Erythroblast (primary cell): ENCODE data around the gene TMC8.

Experiments
- DNase-seq, 2 experiments: peaks; one replicate each; lab custom pipeline; 2025; lab: John Stamatoyannopoulos, UW
- GATA1 ChIP-seq: IDR thresholded peaks from 2 replicates; pipeline ENCODE4 v1.6.1; 2011; ENCODE audit warnings: low read depth, mild to moderate bottlenecking, control low read depth, low read length, moderate library complexity
- POLR2A ChIP-seq: IDR thresholded peaks from 2 replicates; pipeline ENCODE4 v1.6.1; 2011; ENCODE audit warnings: mild to moderate bottlenecking, low read length

The TMC8 gene

GRCh38 chr17:78140169-78141051, 9.8 kb downstream of the TMC8 start:
- no peak for TF ChIP-seq GATA1
- TF ChIP-seq POLR2A = peak; percentile 45
- DNase-seq = peak; percentile 98 to 99

GRCh38 chr17:78141437-78142118, 11.0 kb downstream of the TMC8 start:
- no peak for DNase-seq

GRCh38 chr17:78142119-78142861, 11.7 kb downstream of the TMC8 start:
- DNase-seq = no peak
- no peak for TF ChIP-seq GATA1
- no peak for TF ChIP-seq POLR2A

More at GRCh38 chr17:78141437-78142118, 11.0 kb downstream of the TMC8 start:
- TF ChIP-seq POLR2A = no peak
- TF ChIP-seq GATA1 = no peak

GRCh38 chr17:78143214-78144146, 12.9 kb downstream of the TMC8 start:
- TF ChIP-seq POLR2A = no peak
- DNase-seq = no peak

- TF ChIP-seq GATA1 (no peak), POLR2A (no peak)
- DNase-seq = peak; percentile 80 to 85
Observed at GRCh38 chr17:78144147-78144719, 13.7 kb downstream of the TMC8 start.

- TF ChIP-seq GATA1 = no peak
- no peak for TF ChIP-seq POLR2A
- no peak for DNase-seq
Observed at GRCh38 chr17:78144736-78145641, 14.4 kb downstream of the TMC8 start.

GRCh38 chr17:78146471-78146869, 15.9 kb downstream of the TMC8 start:
- TF ChIP-seq POLR2A = no peak
- no peak for TF ChIP-seq GATA1
- peak in 1 of 2 experiments; percentile 75 for DNase-seq

- TF ChIP-seq GATA1 (no peak), POLR2A (no peak)
- DNase-seq = no peak
Observed at GRCh38 chr17:78146881-78147280, 16.3 kb downstream of the TMC8 start.

GRCh38 chr17:78147315-78147998, 16.9 kb downstream of the TMC8 start:
- DNase-seq = no peak
- no peak for TF ChIP-seq GATA1
- TF ChIP-seq POLR2A = no peak

- no peak for DNase-seq
- no peak for TF ChIP-seq GATA1
- no peak for TF ChIP-seq POLR2A
Observed at GRCh38 chr17:78148286-78149016, 17.9 kb downstream of the TMC8 start.
